GM23338 (cell line): Measurements from ENCODE around the gene MTCL1. TPM values are rescaled to one million over a fixed set of nuclear protein-coding genes. Genes with fewer than 3 reads are reported as not detected.

Source experiments
- ATAC-seq: fragments of 200-7000 bp; cut with Tn5 transposase; 3 replicates; pipeline ENCODE4 v1.9.1; 2020
- DNase-seq: peaks from one replicate; pipeline ENCODE4 v3.0.0-alpha.2; 2015; ENCODE audit warnings: low spot score
- H2AFZ ChIP-seq: fragments of 200-600 bp; sonication (generic); 2 replicates; pipeline ENCODE4 v1.8.0; 2016; ENCODE audit warnings: antibody characterized with exemption, mild to moderate bottlenecking, moderate library complexity
- H3F3A ChIP-seq: fragments of 200-600 bp; sonication (generic); replicated peaks from 2 replicates; pipeline ENCODE4 v1.8.0; 2017; ENCODE audit warnings: antibody characterized with exemption, mixed run types, low read depth
- H3K27ac ChIP-seq: fragments of 200-600 bp; sonication (generic); 2 replicates; pipeline ENCODE4 v1.6.1; 2016; ENCODE audit warnings: low read depth
- H3K27me3 ChIP-seq: fragments of 200-600 bp; sonication (generic); 2 replicates; pipeline ENCODE4 v1.8.0; 2016; ENCODE audit warnings: mild to moderate bottlenecking, mixed run types, moderate library complexity; ENCODE audit not compliant: insufficient read depth
- H3K36me3 ChIP-seq: fragments of 200-600 bp; sonication (generic); 2 replicates; pipeline ENCODE4 v1.8.0; 2016; ENCODE audit warnings: mild to moderate bottlenecking; ENCODE audit not compliant: insufficient read depth
- H3K4me1 ChIP-seq: fragments of 200-600 bp; sonication (generic); 2 replicates; pipeline ENCODE4 v1.8.0; 2016; ENCODE audit warnings: mild to moderate bottlenecking, moderate library complexity; ENCODE audit not compliant: insufficient read depth
- H3K4me2 ChIP-seq: fragments of 200-600 bp; sonication (generic); 2 replicates; pipeline ENCODE4 v1.7.1; 2017; ENCODE audit warnings: mixed run types
- H3K4me3 ChIP-seq: fragments of 200-600 bp; sonication (generic); 2 replicates; pipeline ENCODE4 v1.6.1; 2016; ENCODE audit warnings: mixed run types
- H3K79me2 ChIP-seq: fragments of 200-600 bp; sonication (generic); replicated peaks from 2 replicates; pipeline ENCODE4 v1.8.0; 2017; ENCODE audit warnings: mild to moderate bottlenecking; ENCODE audit not compliant: insufficient read depth
- H3K9me2 ChIP-seq: fragments of 200-600 bp; sonication (generic); 2 replicates; pipeline ENCODE4 v1.8.0; 2017; ENCODE audit not compliant: insufficient read depth
- H4K20me1 ChIP-seq: fragments of 200-600 bp; sonication (generic); replicated peaks from 2 replicates; pipeline ENCODE4 v1.8.0; 2017; ENCODE audit warnings: mild to moderate bottlenecking; ENCODE audit not compliant: insufficient read depth
- H3K27ac Mint-ChIP-seq: 2 replicates; pipeline ENCODE4 v1.8.0; 2020; ENCODE audit warnings: inconsistent platforms, mild to moderate bottlenecking, moderate library complexity, mixed read lengths
- H3K27me3 Mint-ChIP-seq: 3 replicates; pipeline ENCODE4 v1.8.0; 2022; ENCODE audit warnings: low read depth, mild to moderate bottlenecking, moderate library complexity, mixed read lengths, inconsistent platforms; ENCODE audit not compliant: insufficient read depth, poor library complexity
- H3K36me3 Mint-ChIP-seq: 3 replicates; pipeline ENCODE4 v1.8.0; 2021; ENCODE audit warnings: low read depth, mild to moderate bottlenecking, inconsistent platforms, moderate library complexity, mixed read lengths
- H3K4me1 Mint-ChIP-seq: 3 replicates; pipeline ENCODE4 v1.8.0; 2020; ENCODE audit warnings: mild to moderate bottlenecking, inconsistent platforms, mixed read lengths
- H3K4me3 Mint-ChIP-seq: 3 replicates; pipeline ENCODE4 v1.8.0; 2021; ENCODE audit warnings: moderate library complexity, mild to moderate bottlenecking, inconsistent platforms, mixed read lengths
- H3K9me3 Mint-ChIP-seq: 3 replicates; pipeline ENCODE4 v1.8.0; 2020; ENCODE audit warnings: moderate library complexity, mild to moderate bottlenecking, inconsistent platforms, mixed read lengths
- CREB1 ChIP-seq: fragments of 250-450 bp; sonication (Bioruptor Pico); IDR thresholded peaks from 2 replicates; pipeline ENCODE4 v1.5.0; 2020; ENCODE audit warnings: low read depth, mild to moderate bottlenecking, moderate library complexity
- EZH2 ChIP-seq: fragments of 200-600 bp; sonication (generic); IDR thresholded peaks from one replicate; pipeline ENCODE4 v1.8.0; 2017; ENCODE audit warnings: antibody characterized with exemption, mild to moderate bottlenecking, low read depth; ENCODE audit not compliant: unreplicated experiment
- EZH2phosphoT487 ChIP-seq: fragments of 200-600 bp; sonication (generic); IDR thresholded peaks from one replicate; pipeline ENCODE4 v1.8.1; 2018; ENCODE audit warnings: antibody characterized with exemption; ENCODE audit not compliant: unreplicated experiment
- JUNB ChIP-seq: IDR thresholded peaks from one replicate; pipeline ENCODE4 v1.6.1; 2016; ENCODE audit warnings: antibody characterized with exemption; ENCODE audit not compliant: unreplicated experiment
- NANOG ChIP-seq: IDR thresholded peaks from 2 replicates; pipeline ENCODE4 v1.6.1; 2016; ENCODE audit warnings: antibody characterized with exemption, borderline replicate concordance
- POLR2AphosphoS5 ChIP-seq: IDR thresholded peaks from 2 replicates; pipeline ENCODE4 v1.6.1; 2016; ENCODE audit warnings: antibody characterized with exemption, low read depth
- REST ChIP-seq: IDR thresholded peaks from one replicate; pipeline ENCODE4 v1.6.1; 2018; ENCODE audit warnings: antibody characterized with exemption; ENCODE audit not compliant: unreplicated experiment
- STAT1 ChIP-seq: IDR thresholded peaks from one replicate; pipeline ENCODE4 v1.6.1; 2016; ENCODE audit warnings: antibody characterized with exemption; ENCODE audit not compliant: unreplicated experiment
- ZNF114 ChIP-seq: fragments of 250-450 bp; sonication (Bioruptor Pico); IDR thresholded peaks from 2 replicates; pipeline ENCODE4 v1.5.0; 2020; ENCODE audit warnings: mild to moderate bottlenecking, moderate library complexity
- ZNF331 ChIP-seq: fragments of 250-450 bp; sonication (Bioruptor Pico); IDR thresholded peaks from 2 replicates; pipeline ENCODE4 v1.5.0; 2020; ENCODE audit warnings: low read depth, mild to moderate bottlenecking, moderate library complexity
- polyA plus RNA-seq: library from polyadenylated mRNA; unstranded; fragments of >200 nt; fragmentation: Nextera tagmentation; extraction: Ambion mirVana; gene quantifications from 2 replicates; pipeline ENCODE4 v1.2.1, GENCODE V29; 2016
- total RNA-seq: library from RNA; depleted of rRNA; stranded (reverse); fragments of >200 nt; shearing (Covaris generic); gene quantifications from 2 replicates; pipeline ENCODE4 v1.2.3, GENCODE V29; 2014
- TF ChIP-seq, protein P1 (sequence below): fragments of 250-450 bp; sonication (Bioruptor Pico); IDR thresholded peaks from 2 replicates; pipeline ENCODE4 v1.5.0; 2020; ENCODE audit warnings: mild to moderate bottlenecking, moderate library complexity
- TF ChIP-seq, protein P2 (sequence below): IDR thresholded peaks from 2 replicates; pipeline ENCODE4 v1.6.1; 2016; ENCODE audit warnings: antibody characterized with exemption

Gene MTCL1
- total and polyA plus RNA-seq, 2 experiments from 2014 or later: 14.4 to 45.0 TPM

GRCh38 chr18:8720141-8720540 is 14.8 kb downstream of the MTCL1 start (continued):
- TF ChIP-seq, protein P1, sequence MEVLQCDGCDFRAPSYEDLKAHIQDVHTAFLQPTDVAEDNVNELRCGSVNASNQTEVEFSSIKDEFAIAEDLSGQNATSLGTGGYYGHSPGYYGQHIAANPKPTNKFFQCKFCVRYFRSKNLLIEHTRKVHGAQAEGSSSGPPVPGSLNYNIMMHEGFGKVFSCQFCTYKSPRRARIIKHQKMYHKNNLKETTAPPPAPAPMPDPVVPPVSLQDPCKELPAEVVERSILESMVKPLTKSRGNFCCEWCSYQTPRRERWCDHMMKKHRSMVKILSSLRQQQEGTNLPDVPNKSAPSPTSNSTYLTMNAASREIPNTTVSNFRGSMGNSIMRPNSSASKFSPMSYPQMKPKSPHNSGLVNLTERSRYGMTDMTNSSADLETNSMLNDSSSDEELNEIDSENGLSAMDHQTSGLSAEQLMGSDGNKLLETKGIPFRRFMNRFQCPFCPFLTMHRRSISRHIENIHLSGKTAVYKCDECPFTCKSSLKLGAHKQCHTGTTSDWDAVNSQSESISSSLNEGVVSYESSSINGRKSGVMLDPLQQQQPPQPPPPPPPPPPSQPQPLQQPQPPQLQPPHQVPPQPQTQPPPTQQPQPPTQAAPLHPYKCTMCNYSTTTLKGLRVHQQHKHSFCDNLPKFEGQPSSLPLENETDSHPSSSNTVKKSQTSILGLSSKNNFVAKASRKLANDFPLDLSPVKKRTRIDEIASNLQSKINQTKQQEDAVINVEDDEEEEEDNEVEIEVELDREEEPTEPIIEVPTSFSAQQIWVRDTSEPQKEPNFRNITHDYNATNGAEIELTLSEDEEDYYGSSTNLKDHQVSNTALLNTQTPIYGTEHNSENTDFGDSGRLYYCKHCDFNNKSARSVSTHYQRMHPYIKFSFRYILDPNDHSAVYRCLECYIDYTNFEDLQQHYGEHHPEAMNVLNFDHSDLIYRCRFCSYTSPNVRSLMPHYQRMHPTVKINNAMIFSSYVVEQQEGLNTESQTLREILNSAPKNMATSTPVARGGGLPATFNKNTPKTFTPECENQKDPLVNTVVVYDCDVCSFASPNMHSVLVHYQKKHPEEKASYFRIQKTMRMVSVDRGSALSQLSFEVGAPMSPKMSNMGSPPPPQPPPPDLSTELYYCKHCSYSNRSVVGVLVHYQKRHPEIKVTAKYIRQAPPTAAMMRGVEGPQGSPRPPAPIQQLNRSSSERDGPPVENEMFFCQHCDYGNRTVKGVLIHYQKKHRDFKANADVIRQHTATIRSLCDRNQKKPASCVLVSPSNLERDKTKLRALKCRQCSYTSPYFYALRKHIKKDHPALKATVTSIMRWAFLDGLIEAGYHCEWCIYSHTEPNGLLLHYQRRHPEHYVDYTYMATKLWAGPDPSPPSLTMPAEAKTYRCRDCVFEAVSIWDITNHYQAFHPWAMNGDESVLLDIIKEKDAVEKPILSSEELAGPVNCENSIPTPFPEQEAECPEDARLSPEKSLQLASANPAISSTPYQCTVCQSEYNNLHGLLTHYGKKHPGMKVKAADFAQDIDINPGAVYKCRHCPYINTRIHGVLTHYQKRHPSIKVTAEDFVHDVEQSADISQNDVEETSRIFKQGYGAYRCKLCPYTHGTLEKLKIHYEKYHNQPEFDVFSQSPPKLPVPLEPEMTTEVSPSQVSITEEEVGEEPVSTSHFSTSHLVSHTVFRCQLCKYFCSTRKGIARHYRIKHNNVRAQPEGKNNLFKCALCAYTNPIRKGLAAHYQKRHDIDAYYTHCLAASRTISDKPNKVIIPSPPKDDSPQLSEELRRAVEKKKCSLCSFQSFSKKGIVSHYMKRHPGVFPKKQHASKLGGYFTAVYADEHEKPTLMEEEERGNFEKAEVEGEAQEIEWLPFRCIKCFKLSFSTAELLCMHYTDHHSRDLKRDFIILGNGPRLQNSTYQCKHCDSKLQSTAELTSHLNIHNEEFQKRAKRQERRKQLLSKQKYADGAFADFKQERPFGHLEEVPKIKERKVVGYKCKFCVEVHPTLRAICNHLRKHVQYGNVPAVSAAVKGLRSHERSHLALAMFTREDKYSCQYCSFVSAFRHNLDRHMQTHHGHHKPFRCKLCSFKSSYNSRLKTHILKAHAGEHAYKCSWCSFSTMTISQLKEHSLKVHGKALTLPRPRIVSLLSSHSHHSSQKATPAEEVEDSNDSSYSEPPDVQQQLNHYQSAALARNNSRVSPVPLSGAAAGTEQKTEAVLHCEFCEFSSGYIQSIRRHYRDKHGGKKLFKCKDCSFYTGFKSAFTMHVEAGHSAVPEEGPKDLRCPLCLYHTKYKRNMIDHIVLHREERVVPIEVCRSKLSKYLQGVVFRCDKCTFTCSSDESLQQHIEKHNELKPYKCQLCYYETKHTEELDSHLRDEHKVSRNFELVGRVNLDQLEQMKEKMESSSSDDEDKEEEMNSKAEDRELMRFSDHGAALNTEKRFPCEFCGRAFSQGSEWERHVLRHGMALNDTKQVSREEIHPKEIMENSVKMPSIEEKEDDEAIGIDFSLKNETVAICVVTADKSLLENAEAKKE (CRISPR knock-in tag): no peak
- no peak for TF ChIP-seq CREB1 (CRISPR knock-in tag)

- Histone ChIP-seq H3K4me1 (peaks cover 60% of the 10 kb centered on the region), H4K20me1 (no peaks in the 10 kb centered on the region), H3K4me2 (no peak overlapping the region), H3K4me3 (no peak overlapping the region), H3K36me3 (no peaks in the 10 kb centered on the region; the same call in 1 of the 2 replicates), H3K9me2 (no peaks in the 10 kb centered on the region), H3F3A (no peaks in the 10 kb centered on the region), H3K27me3 (no peaks in the 10 kb centered on the region), H3K27ac (no peak overlapping the region), H3K79me2 (peaks cover 29% of the 10 kb centered on the region), H2AFZ (no peak overlapping the region)
- Mint-ChIP-seq H3K9me3 (no peaks in the 10 kb centered on the region; the same call in 2 of the 3 replicates), H3K4me1 (peaks cover 67% of the 10 kb centered on the region), H3K36me3 (peaks cover 51% of the 10 kb centered on the region), H3K27ac (0 out of 2 replicates have a peak overlapping the region, but pooled peaks have one; percentile 54), H3K4me3 (no peak overlapping the region), H3K27me3 (peaks cover 4% of the 10 kb centered on the region)
- DNase-seq (peak; percentile 23), ATAC-seq (no peak)
- TF ChIP-seq JUNB (no peak), POLR2AphosphoS5 (no peak), EZH2phosphoT487 (no peak), REST (no peak), EZH2 (no peak), ZNF114 (no peak), STAT1 (no peak), CREB1 (CRISPR knock-in tag) (no peak), ZNF331 (no peak), NANOG (no peak)
- TF ChIP-seq, protein P2, sequence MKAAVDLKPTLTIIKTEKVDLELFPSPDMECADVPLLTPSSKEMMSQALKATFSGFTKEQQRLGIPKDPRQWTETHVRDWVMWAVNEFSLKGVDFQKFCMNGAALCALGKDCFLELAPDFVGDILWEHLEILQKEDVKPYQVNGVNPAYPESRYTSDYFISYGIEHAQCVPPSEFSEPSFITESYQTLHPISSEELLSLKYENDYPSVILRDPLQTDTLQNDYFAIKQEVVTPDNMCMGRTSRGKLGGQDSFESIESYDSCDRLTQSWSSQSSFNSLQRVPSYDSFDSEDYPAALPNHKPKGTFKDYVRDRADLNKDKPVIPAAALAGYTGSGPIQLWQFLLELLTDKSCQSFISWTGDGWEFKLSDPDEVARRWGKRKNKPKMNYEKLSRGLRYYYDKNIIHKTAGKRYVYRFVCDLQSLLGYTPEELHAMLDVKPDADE: no peak
Observed at GRCh38 chr18:8721094-8721669, 15.8 kb downstream of the MTCL1 start.
